GM18507 (cell line): ENCODE data around the gene GALNT16.
"Not testable (repeated sequence)": the region's sequence is repeated elsewhere in the genome, so short reads cannot be mapped to it uniquely, and the experiment has no call there.

Experiments
- DNase-seq: peaks from one replicate; pipeline ENCODE4 v3.0.0; 2011; ENCODE audit warnings: low read depth; ENCODE audit not compliant: insufficient read length; ENCODE audit errors: extremely low spot score
- FAIRE-seq: peaks from 2 replicates; lab custom pipeline; 2011; peaks lifted over from hg19 to GRCh38; lab: Jason Lieb, UNC

Gene GALNT16

DNA sequence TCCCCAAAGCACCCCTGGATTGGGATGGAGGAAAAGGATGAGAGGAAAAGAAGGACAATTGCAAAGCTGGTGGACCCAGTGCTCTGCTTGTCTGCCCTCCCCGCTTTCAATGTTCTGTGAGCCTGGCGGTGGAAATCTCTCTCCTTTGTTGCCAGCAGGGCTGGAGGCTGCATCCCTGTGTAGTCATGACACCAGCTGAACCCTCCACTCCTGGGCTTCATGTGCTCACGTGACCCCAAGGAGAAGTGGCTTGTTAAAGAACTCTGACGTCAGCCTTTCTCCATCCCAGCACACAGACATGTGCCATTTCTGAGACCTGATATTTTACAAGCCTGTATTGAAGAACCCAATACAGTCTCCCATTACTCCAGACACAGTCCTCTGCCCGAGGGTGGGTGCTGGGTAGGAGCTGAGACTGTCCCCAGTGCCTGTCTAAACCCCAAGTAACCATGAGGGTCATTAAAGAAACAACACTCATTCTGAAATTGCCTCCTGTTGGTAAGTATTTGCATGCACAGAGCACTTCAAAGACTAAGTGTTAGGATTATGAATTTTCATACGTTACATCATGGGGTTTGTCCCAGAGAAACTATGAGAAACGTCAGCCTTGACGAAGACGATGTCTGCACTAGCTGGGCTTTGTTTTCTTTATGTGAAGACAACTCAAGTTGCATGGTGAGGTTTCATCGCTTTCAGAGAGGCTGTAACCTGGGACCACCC is 21.7 kb downstream of the GALNT16 start:
- no peak for DNase-seq
- FAIRE-seq: no peak

DNA sequence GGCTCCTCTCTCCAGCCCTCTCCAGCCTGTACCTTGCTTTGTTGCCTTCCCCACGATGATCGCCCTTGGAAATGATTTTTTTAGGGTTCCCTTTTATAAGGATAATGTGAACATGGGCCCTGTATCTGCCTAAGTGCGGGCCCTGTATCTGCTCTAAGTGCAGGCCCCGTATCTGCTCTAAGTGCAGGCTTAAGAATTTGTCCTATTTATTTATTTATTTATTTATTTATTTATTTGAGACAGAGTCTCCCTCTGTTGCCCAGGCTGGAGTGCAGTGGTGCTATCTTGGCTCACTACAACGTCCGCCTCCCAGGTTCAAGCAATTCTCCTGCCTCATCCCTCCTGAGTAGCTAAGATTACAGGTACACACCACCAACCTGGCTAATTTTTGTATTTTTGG is 22.5 kb downstream of the GALNT16 start:
- DNase-seq: no peak
- no peak for FAIRE-seq

DNA sequence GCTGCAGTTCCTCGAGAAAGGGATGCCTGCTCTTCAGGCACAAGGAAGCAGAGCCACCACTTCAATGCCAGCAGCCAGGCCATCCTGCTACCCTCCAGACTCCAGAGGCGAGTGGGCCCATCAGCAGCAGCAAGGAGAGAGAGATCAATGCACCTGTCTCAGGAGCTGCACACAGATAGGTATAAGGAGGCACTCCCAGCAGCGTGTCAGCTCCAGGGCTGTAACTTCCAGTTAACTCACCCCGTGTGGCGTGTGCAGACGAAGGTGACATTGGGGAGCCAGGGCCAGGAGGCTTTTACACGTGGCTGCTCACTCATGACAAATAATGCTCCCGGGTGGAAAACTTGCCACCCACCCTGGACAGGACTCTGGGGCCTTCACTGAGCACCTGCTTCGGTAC is 24.2 kb downstream of the GALNT16 start:
- DNase-seq (no peak), FAIRE-seq (no peak)

DNA sequence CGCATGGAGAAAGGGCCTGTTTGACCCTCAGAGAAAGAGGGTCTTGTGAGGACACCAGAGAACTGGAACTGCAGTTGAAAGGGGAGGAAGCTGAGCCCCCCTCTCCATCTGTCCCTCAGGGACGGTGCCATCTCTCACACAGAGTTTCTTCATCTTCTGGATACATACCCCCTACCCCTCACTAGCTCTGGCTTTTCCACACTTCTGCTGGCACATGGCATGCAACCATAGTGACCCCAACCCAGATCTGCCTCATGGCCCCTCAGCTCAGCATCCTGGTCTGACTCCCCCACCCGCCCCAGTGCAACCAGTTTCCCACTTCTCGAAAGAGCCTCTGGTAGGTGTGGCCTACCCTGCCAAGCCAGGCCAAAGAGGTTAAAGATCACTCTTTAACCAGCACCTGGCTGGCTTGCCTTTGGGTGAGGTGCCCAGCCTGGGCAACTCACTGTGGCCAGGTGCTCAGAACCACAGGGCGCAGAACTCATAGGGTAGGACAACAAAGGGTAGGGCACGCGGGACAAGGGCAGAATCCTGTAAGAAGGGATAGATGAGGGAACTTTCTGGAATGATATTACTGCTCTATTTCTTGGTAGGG is 25.8 kb downstream of the GALNT16 start:
- DNase-seq (no peak), FAIRE-seq (no peak)

DNA sequence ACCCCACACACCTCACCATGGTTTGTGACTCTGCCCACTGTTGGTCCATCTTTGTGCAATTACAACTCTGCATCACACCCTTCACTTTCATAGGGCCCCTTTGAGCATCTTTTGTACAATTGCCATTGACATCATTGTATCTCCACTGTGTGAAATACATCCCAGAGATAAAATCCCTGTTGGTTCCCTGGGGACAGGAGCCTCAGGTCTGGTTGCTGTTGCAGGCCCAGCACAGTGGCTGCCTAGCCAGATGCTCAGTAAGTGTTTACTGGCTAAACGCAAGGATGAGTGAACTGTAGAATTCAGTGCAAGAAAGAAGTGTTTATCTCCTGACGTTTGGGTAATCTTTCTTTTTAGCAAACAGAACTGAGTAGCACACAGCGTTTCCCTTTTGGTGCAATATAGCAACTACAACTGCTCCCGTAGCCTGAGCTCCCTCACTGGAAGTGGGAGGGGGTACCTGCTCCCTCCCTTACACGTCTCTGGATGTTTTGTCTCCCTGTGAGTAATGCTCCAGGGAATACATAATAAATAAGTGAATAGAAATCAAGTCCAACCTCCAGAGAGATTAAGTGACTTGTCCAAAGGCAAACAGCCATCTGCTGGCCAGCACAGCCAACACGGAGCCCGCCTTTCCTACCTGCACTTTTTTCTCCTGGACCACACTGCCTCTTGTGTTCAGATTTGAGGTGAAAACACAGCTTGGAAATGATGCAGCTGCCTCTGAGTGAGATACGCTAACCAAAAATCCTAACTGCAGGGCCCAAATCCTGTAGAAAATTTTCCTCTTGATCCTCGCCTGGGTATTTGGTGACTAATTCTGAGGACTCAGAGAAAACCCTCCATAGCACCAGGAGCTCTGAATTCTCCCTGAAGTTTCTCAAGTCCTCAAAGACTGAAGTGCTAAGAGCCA is 27.4 kb downstream of the GALNT16 start:
- FAIRE-seq: no peak
- DNase-seq: no peak

DNA sequence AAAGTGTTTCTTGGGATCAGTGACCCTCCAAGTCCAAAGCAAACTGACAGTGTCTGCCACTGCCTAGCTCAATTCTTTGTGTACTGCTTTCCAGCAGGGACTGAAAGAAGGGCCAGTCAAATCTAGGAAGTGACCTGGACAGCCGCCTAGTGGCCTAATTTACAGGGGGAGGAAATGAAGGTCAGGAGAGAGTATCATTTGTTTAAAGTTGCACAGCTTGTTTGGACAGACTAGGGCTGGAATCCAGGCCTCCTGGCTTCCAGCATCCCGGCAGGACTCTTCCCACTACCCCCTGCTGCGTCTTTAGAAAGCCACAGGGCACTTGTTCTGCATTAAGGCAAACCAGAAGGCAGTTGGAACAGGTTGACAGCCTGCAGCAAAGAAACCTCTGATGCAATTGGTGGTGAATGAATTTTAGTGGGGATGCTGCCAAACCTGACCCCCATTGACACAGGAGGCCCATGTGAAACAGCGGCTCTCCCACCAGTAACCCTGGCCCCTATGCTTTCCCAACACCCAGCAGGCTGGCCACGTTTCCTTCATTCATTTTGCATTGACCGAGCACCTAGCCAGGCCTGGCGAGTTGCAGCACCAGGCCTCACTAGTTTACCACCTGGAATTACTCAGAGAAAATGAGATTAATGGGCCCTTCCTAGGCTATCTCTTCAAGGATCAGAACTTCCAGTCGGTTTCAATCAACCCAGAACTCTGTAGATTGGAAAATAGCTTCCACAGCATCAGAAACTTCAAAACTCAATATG is 28.2 kb downstream of the GALNT16 start:
- no peak for DNase-seq

DNA sequence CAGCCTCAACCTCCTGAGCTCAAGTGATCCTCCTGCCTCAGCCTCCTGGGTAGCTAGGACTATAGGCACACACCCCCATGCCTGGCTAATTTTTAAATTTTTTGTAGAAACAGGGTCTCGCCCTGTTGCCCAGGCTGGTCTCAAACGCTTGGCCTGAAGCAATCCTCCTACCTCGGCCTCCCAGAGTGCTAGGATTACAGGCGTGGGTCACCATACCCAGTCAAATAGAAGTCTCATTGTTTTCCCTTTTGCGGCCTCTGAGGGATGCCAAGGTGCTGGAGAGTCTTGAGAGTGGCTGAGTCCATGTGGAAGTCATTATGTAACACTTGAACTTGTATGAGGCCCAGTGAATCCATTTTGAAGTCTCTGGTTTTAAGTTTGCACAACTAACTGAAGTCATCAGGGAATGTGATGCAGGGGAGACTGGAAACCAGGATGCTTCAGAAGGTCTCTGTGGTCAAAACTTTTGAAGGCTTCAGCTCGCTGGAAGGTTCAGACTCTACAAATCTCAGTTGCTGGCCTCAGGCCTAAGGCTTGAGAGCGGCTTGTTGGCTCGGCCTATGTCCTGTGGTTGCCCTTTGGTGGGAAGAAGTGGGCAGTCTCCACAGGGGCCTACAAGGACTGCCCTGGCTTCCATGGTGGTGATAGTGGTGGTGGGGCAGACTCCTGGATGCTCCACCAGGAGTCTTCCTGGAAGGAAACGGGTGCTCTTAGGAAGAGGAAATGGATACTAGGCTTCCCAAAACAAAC is 29.2 kb downstream of the GALNT16 start:
- FAIRE-seq (no peak), DNase-seq (no peak)

More for the DNA sequence above, 28.2 kb downstream of the GALNT16 start:
- FAIRE-seq: no peak

DNA sequence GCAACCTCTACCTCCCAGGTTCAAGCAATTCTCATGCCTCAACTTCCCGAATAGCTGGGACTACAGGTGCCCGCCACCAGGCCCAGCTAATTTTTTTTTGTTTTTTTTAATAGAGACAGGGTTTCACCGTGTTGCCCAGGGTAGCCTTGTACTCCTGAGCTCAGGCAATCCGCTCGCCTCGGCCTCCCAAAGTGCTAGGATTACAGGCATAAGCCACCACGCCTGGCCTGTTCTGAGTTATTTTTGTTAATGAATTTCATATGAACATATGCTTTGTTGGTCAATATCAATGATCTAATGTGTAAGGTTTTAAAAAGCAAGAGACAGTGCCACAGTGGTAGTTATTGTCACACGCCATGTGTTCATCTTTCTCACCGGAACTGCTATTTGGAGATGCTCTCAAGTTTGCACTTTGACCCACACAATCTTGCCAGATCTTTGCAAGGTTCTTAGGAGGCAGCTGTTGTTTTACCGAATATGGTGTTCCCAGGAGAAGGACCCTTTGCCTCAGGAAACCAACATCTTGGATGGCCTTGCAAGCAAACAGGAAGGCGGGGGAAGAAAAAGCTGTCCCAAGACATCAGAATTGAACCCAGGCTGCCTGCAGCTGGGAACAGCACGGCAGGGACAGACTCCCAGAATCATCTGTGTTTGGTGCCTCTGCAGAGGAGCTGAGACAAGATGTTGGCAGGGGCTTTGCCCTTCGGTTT is 30.0 kb downstream of the GALNT16 start:
- no peak for DNase-seq
- no peak for FAIRE-seq

DNA sequence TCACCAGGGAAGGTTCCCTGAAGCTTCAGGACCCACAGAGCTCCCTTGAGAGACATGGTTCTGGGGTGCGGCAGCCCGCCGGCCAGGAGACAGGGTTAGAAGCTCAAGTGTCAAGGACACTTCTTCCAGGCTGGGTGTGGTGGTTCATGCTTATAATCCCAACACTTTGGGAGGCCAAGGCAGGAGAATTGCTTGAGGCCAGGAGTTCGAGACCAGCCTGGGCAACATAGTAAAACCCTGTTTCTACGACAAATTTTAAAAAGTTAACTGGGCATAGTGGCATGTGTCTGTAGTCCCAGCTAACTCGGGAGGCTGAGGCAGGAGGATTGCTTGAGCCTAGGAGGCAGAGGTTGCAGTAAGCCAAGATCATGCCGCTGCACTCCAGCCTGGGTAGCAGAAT is 30.9 kb downstream of the GALNT16 start:
- FAIRE-seq, DNase-seq: not testable (repeated sequence)

DNA sequence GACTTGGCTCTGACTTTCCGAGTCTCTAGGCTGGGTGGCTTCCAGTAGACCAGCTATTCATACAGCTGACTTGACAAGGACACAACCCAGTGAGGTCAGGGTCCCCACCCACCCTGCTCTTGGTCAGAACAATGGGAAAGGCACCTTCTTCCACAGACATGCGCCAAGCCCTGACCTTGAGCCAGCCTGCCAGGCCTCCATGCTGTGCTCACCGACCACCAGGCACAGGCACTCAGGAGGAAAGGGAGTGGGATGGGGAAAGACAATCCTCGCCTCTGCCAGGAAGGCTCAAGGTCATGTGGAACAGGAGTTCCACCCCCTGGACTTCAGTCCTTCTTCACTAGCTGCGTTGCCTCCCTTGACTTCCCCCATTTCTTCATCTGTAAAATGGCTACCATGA is 31.4 kb downstream of the GALNT16 start:
- no peak for FAIRE-seq
- no peak for DNase-seq

DNA sequence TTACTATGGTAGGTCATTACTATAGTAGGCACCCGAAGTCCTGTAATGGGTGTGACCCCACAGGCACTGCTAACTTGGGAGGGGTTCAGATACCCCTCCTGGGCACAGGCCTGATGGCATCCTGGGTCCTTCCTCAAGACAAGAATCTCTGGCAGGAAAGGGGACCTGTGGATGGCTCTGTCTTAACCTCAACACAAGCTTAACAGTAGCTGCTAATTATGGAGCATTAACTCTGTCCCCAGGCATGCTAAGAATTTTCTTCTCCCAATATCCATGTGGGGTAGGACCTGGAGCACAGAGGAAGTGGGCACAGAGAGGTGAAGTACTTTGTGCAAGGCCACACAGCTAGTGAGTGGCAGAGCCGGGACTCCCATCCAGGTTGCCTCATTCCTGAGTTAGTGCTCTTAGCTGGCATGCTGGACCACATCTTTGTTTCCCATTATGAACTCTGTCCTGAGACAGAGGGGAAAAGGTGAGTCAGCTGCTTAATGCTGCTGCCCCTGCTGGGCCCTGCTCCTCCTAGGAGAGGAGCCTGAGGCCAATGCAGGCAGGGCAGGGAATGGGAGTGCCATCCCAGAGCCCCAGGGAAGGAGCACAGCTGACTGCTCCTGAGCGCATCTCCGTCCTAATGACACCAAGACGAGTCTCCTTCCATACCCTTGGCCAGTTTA is 32.1 kb downstream of the GALNT16 start:
- no peak for FAIRE-seq
- DNase-seq: no peak

DNA sequence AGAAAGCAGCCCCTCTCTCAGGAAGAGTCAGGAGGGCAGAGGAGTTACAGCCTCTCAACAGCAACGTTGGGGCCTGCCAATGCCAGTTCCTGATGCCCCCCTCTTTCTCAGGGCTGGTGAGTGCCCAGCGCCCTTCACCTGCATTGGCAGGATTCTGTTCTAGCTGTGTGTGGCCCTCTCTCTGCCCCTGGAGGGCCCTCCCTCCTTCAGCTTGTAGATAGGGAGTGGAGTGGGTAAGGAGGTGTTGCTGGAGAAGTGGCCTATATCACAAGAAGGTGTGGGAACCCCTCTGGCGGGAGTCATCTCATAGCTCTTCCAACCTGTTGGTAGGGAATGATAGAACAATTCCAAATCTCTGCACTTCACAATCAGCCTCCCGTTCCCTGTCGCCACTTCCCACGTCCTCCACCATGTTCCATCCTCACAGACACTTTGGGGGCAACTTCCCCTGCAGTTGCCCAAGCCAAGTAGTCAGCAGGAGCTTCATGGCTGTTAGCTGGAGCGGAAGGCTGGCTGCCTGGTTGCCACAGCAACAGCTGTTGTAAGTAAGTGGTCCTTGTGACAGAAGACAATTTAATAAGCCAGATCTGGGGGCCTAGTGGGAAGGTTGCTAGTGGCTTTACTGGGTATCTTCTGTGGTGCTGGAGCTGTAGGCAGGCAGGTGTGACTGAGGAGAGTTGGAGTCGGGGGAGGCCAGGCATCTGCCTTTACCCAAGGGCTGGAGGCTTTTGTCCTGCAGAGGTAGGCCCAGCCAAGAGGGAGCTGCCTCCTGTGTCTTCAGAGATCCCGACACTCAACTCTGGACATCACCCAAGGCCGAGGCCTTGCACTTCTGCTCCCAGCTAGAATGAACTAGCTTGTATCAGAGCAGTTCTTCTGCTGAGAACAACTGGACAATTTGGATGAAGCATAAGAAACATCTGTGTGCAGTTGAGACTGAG is 38.4 kb downstream of the GALNT16 start:
- DNase-seq: no peak
- no peak for FAIRE-seq

DNA sequence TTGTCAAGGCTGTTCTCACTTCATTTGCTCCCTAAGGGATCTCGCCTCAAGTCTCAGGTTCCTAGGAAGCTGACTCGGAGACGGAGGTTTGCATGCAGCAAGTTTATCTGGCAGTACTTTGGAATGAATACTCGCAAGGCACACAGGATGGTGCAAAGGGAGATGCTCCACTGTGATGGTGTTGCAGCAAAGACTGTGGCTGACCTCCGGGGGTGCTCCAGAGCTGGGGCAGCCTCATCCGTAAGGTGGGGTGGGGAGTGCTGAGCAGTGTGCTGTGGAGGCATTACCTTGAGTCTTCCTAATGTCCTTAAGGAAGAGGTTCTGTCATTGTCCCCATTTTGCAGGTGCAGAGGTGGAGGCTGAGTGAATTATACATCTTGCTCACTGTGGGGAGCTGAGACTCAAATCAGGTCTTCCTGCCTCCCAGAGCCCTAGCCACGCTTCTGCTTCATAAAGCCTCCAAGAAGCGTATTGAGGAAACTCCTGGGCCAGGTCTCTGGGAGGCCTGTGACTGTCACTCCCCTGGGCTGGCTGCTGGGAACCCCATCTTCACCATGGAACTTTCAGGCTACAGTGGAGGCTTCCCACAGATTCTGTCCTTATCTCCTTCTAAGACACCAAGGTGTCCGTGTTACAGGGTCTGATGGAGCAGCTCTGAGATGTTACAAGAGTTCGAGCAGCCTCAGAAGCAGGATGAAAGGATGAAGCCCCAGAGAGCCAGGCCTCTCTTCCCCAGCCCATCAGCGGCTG is 39.5 kb downstream of the GALNT16 start:
- no peak for FAIRE-seq
- no peak for DNase-seq

DNA sequence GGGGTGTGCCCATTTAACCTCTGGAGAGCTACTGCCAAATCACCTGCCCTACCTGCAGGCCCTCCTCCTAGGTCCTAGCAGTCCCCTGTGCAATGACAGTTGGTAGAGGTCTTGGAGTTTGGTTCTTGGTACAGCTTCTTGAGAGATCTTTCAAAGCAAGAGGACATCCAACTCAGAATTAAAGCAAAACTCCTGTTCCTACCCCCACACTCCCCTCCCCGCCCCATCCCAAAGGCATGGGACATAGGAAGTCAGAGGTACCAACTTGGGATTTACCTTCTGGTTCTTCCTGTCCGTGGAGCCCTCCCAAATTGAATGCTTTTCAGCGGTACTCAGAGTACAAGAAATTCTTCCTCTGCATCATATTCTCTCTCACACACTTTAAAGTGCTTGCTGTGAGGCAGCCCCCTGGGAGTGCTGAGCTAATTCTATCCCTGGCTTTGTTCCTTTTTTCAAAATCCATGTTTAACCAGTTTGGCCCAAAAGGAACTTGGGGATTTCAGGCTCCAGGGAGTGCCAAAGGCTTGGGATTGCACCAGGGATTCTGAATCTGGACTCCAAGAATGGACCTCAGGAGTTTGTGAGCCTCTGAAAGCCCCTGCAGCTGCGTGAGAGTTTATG is 40.8 kb downstream of the GALNT16 start:
- DNase-seq (no peak), FAIRE-seq (no peak)

DNA sequence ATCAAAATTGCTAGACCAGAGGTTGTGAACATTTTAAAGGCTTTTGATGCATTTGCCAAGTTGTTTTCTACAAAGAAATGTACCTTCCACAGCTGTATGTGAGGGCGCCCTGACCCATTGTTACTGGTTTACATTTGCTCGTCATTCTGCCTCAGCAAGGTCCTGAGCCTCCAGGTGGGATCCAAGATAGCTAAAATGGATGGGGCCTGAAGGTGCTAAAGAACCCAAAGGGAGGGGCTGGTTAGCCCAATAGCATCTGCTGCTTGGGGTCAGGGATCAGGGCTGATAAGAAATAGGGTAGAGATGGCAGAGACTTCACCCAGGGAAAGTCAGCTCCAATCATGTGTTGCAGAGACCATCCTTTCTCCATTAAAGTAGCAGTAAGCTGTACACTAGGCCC is 43.1 kb downstream of the GALNT16 start:
- no peak for DNase-seq

DNA sequence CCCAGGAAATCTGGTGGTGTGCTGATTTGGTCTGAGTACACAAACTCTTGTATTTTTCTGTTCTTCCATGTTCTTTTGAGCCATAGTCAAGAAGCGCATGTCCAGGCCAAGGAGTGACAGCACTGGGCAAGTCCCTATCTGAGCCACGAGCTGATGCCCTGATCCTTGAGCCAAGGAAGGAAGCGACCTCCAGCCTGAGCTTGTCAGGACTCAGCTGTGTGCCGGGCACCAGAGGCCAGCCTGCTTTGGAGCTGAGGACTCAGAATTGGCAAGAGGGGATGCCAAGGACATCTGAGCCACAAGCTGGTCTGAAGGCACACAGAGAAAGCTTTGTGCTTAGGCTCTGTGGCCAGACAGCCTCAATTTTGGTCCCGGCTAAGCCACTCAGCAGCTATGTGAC is 52.6 kb downstream of the GALNT16 start:
- no peak for FAIRE-seq

More for the DNA sequence above, 43.1 kb downstream of the GALNT16 start:
- no peak for FAIRE-seq

More for the DNA sequence above, 52.6 kb downstream of the GALNT16 start:
- DNase-seq: no peak
